ENCODE data around the gene C3orf20. TPM values are rescaled to one million over a fixed set of nuclear protein-coding genes. Genes with fewer than 3 reads are reported as not detected.

Gene C3orf20
- total and polyA plus RNA-seq, 2 donors (not counting 1 experiment from before 2014, with no cell fraction given), result 0.12 to 0.34 TPM

DNA sequence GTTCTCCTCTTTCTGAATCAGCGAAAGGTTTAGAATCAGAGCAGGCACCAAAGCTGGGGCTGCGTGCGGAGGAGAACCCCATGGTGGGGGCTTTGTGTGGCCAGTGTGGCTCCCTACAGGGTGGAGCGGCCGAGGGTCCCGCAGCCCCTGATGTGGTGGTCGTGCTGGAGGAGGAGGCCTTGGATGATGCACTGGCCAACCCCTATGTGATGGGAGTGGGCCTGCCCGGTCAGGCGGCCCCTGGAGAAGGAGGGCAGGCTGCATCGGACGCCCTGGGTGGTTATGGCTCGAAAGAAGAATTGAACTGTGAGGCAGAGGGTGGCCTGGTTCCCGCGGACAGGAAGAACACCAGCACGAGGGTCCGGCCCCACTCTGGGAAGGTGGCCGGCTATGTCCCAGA is 145.2 kb downstream of the C3orf20 start:
- H3K4me3 ChIP-seq (ENCODE audit: control extremely low read depth in 1 of 5, extremely low read depth in 1 of 5, insufficient read depth in 1 of 5, low read depth in 2 of 5, low read length in 4 of 5), result no peak overlapping the region
- no peaks in the 10 kb centered on the region for H3K79me2 ChIP-seq (ENCODE audit: control insufficient read depth, insufficient read depth, low read length)
- H3K9me3 ChIP-seq (ENCODE audit: control extremely low read depth in 1 of 3, control insufficient read depth in 2 of 3, insufficient read depth in 1 of 3, low read length in 2 of 3), result no peaks in the 10 kb centered on the region
- Mint-ChIP-seq H3K27ac (no peak overlapping the region), H3K4me3 (no peak overlapping the region), H3K27me3 (peaks cover 25% of the 10 kb centered on the region), H3K4me1 (no peaks in the 10 kb centered on the region), H3K9me3 (ENCODE audit: insufficient read depth) (no peaks in the 10 kb centered on the region)
- H4K20me1 ChIP-seq (ENCODE audit: control insufficient read depth, insufficient read depth, low read length, poor library complexity, severe bottlenecking), result no peaks in the 10 kb centered on the region
- TF ChIP-seq, protein P1, sequence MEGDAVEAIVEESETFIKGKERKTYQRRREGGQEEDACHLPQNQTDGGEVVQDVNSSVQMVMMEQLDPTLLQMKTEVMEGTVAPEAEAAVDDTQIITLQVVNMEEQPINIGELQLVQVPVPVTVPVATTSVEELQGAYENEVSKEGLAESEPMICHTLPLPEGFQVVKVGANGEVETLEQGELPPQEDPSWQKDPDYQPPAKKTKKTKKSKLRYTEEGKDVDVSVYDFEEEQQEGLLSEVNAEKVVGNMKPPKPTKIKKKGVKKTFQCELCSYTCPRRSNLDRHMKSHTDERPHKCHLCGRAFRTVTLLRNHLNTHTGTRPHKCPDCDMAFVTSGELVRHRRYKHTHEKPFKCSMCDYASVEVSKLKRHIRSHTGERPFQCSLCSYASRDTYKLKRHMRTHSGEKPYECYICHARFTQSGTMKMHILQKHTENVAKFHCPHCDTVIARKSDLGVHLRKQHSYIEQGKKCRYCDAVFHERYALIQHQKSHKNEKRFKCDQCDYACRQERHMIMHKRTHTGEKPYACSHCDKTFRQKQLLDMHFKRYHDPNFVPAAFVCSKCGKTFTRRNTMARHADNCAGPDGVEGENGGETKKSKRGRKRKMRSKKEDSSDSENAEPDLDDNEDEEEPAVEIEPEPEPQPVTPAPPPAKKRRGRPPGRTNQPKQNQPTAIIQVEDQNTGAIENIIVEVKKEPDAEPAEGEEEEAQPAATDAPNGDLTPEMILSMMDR (IDR thresholded peaks at IDR 0.05), result no peak
- TF ChIP-seq EZH2 (IDR thresholded peaks at IDR 0.05; ENCODE audit: borderline replicate concordance, insufficient read depth, low read depth, low read length, poor library complexity, severe bottlenecking), result no peak
- no peak overlapping the region for H3K9ac ChIP-seq (ENCODE audit: low read length)
- H3K36me3 ChIP-seq (replicated peaks in 1 of 2; ENCODE audit: control extremely low read depth in 1 of 2, control insufficient read depth in 1 of 2, extremely low read depth in 1 of 2, insufficient read depth in 2 of 2, low read length in 1 of 2), result no peaks in the 10 kb centered on the region
- ATAC-seq (ENCODE audit: low read depth) (no peak), DNase-seq (no peak)
- H3K4me1 ChIP-seq (ENCODE audit: control insufficient read depth in 2 of 2, insufficient read depth in 2 of 2, low read length in 2 of 2), result no peaks in the 10 kb centered on the region
- ChIA-PET CTCF (no interaction called here), POLR2A (no interaction called here)
- no peak overlapping the region for H2AFZ ChIP-seq (ENCODE audit: insufficient read depth, low read depth, low read length, poor library complexity, severe bottlenecking)
- intact Hi-C loops (cut with micrococcal nuclease), result no loop called here
- H3K27ac ChIP-seq (ENCODE audit: low read length in 2 of 2), result no peak overlapping the region
- H3K27me3 ChIP-seq (replicated peaks in 1 of 4; ENCODE audit: control extremely low read depth in 1 of 4, control insufficient read depth in 3 of 4, insufficient read depth in 4 of 4, low read length in 3 of 4), result peaks cover 0 to 5% (median 3%) of the 10 kb centered on the region in 4 experiments
- no peak overlapping the region for H3K4me2 ChIP-seq (replicated peaks; ENCODE audit: low read depth, low read length, poor library complexity, severe bottlenecking)
- 95% methylated on average over 17 of the region's 17 CpGs for WGBS (ENCODE audit: insufficient coverage)

DNA sequence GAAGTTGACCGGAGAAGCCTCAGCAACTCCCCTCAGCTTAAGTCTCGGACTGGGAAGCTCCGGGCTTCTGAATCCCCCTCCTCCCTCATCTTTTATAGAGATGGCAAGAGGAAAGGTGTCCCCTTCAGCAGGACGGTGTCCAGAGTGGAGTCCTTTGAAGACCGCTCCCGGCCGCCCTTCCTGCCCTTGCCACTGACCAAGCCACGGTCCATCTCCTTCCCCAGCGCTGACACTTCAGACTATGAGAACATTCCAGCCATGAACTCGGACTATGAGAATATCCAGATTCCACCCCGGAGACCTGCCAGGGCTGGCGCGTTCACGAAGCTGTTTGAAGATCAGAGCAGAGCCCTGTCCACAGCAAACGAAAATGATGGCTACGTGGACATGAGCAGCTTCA is 146.2 kb downstream of the C3orf20 start:
- no peaks in the 10 kb centered on the region for H3K36me3 ChIP-seq (replicated peaks in 1 of 2; ENCODE audit: control extremely low read depth in 1 of 2, control insufficient read depth in 1 of 2, extremely low read depth in 1 of 2, insufficient read depth in 2 of 2, low read length in 1 of 2)
- H3K9me3 ChIP-seq (ENCODE audit: control extremely low read depth in 1 of 3, control insufficient read depth in 2 of 3, insufficient read depth in 1 of 3, low read length in 2 of 3), result no peaks in the 10 kb centered on the region
- CTCF ChIA-PET, result no interaction called here
- no peak overlapping the region for H3K27ac ChIP-seq (ENCODE audit: low read length in 2 of 2)
- H4K20me1 ChIP-seq (ENCODE audit: control insufficient read depth, insufficient read depth, low read length, poor library complexity, severe bottlenecking), result no peaks in the 10 kb centered on the region
- DNase-seq (no peak), ATAC-seq (ENCODE audit: low read depth) (no peak)
- no peaks in the 10 kb centered on the region for H3K9me3 Mint-ChIP-seq (ENCODE audit: insufficient read depth)
- 94% methylated on average over 14 of the region's 16 CpGs for WGBS (ENCODE audit: insufficient coverage)
- H3K4me3 ChIP-seq (ENCODE audit: control extremely low read depth in 1 of 5, extremely low read depth in 1 of 5, insufficient read depth in 1 of 5, low read depth in 2 of 5, low read length in 4 of 5), result no peak overlapping the region
- H3K9ac ChIP-seq (ENCODE audit: low read length), result no peak overlapping the region
- H3K27me3 ChIP-seq (replicated peaks in 1 of 4; ENCODE audit: control extremely low read depth in 1 of 4, control insufficient read depth in 3 of 4, insufficient read depth in 4 of 4, low read length in 3 of 4), result peaks cover 0 to 5% (median 0%) of the 10 kb centered on the region in 4 experiments
- intact Hi-C loops (cut with micrococcal nuclease), result no loop called here
- TF ChIP-seq, protein P1 (IDR thresholded peaks at IDR 0.05), result no peak
- no peak for TF ChIP-seq EZH2 (IDR thresholded peaks at IDR 0.05; ENCODE audit: borderline replicate concordance, insufficient read depth, low read depth, low read length, poor library complexity, severe bottlenecking)
- H3K79me2 ChIP-seq (ENCODE audit: control insufficient read depth, insufficient read depth, low read length), result no peaks in the 10 kb centered on the region
- POLR2A ChIA-PET, result no interaction called here
- H3K4me2 ChIP-seq (replicated peaks; ENCODE audit: low read depth, low read length, poor library complexity, severe bottlenecking), result no peak overlapping the region
- peaks cover 26% of the 10 kb centered on the region for H3K27me3 Mint-ChIP-seq
- no peak overlapping the region for H2AFZ ChIP-seq (ENCODE audit: insufficient read depth, low read depth, low read length, poor library complexity, severe bottlenecking)
- H3K4me1 Mint-ChIP-seq, result no peaks in the 10 kb centered on the region
- no peak overlapping the region for H3K27ac Mint-ChIP-seq
- no peak overlapping the region for H3K4me3 Mint-ChIP-seq
- H3K4me1 ChIP-seq (ENCODE audit: control insufficient read depth in 2 of 2, insufficient read depth in 2 of 2, low read length in 2 of 2), result no peaks in the 10 kb centered on the region
